ENCODE data around the gene XXYLT1. TPM values are rescaled to one million over a fixed set of nuclear protein-coding genes. Genes with fewer than 3 reads are reported as not detected.
"Not testable (repeated sequence)": the region's sequence is repeated elsewhere in the genome, so short reads cannot be mapped to it uniquely, and the experiment has no call there.

The XXYLT1 gene
- total RNA-seq, 2 experiments from 2014 or later = 3.1 to 3.7 TPM

GRCh38 chr3:195094191-195094921 lies 176.6 kb downstream of the XXYLT1 start:
- TF ChIP-seq, protein P1, sequence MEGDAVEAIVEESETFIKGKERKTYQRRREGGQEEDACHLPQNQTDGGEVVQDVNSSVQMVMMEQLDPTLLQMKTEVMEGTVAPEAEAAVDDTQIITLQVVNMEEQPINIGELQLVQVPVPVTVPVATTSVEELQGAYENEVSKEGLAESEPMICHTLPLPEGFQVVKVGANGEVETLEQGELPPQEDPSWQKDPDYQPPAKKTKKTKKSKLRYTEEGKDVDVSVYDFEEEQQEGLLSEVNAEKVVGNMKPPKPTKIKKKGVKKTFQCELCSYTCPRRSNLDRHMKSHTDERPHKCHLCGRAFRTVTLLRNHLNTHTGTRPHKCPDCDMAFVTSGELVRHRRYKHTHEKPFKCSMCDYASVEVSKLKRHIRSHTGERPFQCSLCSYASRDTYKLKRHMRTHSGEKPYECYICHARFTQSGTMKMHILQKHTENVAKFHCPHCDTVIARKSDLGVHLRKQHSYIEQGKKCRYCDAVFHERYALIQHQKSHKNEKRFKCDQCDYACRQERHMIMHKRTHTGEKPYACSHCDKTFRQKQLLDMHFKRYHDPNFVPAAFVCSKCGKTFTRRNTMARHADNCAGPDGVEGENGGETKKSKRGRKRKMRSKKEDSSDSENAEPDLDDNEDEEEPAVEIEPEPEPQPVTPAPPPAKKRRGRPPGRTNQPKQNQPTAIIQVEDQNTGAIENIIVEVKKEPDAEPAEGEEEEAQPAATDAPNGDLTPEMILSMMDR (IDR thresholded peaks at IDR 0.05) = no peak
- no peak overlapping the region for H3K4me3 ChIP-seq (ENCODE audit: low read length)
- DNase-seq = no peak
- no peaks in the 10 kb centered on the region for H3K4me1 ChIP-seq (ENCODE audit: insufficient read depth, low read length)
- H3K27me3 ChIP-seq (ENCODE audit: control insufficient read depth in 1 of 2, insufficient read depth in 2 of 2, low read length in 2 of 2) = no peaks in the 10 kb centered on the region
- H3K4me3 Mint-ChIP-seq = no peak overlapping the region
- intact Hi-C loops (cut with DNase I, micrococcal nuclease) = no loop called here
- H3K4me1 Mint-ChIP-seq (ENCODE audit: low read depth) = no peaks in the 10 kb centered on the region
- no peak for ATAC-seq (ENCODE audit: poor library complexity)
- H3K27me3 Mint-ChIP-seq = no peaks in the 10 kb centered on the region
- no peaks in the 10 kb centered on the region for H3K36me3 Mint-ChIP-seq (ENCODE audit: low read depth)
- H3K27ac Mint-ChIP-seq = no peak overlapping the region
- H3K9me3 Mint-ChIP-seq = no peaks in the 10 kb centered on the region
- H3K9me3 ChIP-seq (ENCODE audit: control insufficient read depth in 1 of 2, insufficient read depth in 1 of 2, low read length in 2 of 2) = peaks cover 0 to 12% of the 10 kb centered on the region in 2 experiments
- CTCF ChIA-PET = no interaction called here
- no peak overlapping the region for H3K27ac ChIP-seq (ENCODE audit: low read depth in 1 of 2, low read length in 2 of 2)
- POLR2A ChIA-PET = no interaction called here
- H3K36me3 ChIP-seq (ENCODE audit: insufficient read depth, low read length) = no peaks in the 10 kb centered on the region

DNA sequence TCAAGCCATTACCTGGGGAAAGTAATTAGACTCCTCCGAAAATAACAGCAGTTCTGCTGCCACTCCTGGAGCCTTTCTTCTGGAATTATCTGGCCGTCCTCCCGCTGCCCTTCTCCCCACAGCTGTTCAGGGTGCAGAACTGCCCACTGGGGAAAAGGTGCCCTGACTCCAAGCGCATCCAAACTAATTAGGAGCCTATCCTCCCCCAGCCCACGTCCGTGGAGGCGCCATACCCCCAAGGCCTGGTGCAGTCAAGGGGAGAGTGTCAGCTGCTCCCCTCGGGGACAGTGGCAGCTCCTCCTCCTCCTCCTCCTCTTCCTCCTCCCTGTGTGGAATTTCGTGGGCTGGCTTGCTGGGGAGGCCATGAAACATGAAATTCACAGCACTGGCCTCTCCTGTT lies 177.2 kb downstream of the XXYLT1 start:
- Histone ChIP-seq H3K27ac (ENCODE audit: low read depth in 1 of 2, low read length in 2 of 2) (no peak overlapping the region), H3K36me3 (ENCODE audit: insufficient read depth, low read length) (no peaks in the 10 kb centered on the region), H3K27me3 (ENCODE audit: control insufficient read depth in 1 of 2, insufficient read depth in 2 of 2, low read length in 2 of 2) (no peaks in the 10 kb centered on the region), H3K4me3 (ENCODE audit: low read length) (no peak overlapping the region), H3K9me3 (ENCODE audit: control insufficient read depth in 1 of 2, insufficient read depth in 1 of 2, low read length in 2 of 2) (peaks cover 0 to 12% of the 10 kb centered on the region in 2 experiments), H3K4me1 (ENCODE audit: insufficient read depth, low read length) (no peaks in the 10 kb centered on the region)
- intact Hi-C loops (cut with DNase I, micrococcal nuclease) = no loop called here
- no peaks in the 10 kb centered on the region for H3K9me3 Mint-ChIP-seq
- no peak overlapping the region for H3K4me3 Mint-ChIP-seq
- no peak for DNase-seq
- no peaks in the 10 kb centered on the region for H3K27me3 Mint-ChIP-seq
- H3K36me3 Mint-ChIP-seq (ENCODE audit: low read depth) = no peaks in the 10 kb centered on the region
- POLR2A ChIA-PET = no interaction called here
- TF ChIP-seq, protein P1 (IDR thresholded peaks at IDR 0.05) = no peak
- ATAC-seq (ENCODE audit: poor library complexity) = no peak
- H3K27ac Mint-ChIP-seq = no peak overlapping the region
- H3K4me1 Mint-ChIP-seq (ENCODE audit: low read depth) = no peaks in the 10 kb centered on the region
- CTCF ChIA-PET = no interaction called here

DNA sequence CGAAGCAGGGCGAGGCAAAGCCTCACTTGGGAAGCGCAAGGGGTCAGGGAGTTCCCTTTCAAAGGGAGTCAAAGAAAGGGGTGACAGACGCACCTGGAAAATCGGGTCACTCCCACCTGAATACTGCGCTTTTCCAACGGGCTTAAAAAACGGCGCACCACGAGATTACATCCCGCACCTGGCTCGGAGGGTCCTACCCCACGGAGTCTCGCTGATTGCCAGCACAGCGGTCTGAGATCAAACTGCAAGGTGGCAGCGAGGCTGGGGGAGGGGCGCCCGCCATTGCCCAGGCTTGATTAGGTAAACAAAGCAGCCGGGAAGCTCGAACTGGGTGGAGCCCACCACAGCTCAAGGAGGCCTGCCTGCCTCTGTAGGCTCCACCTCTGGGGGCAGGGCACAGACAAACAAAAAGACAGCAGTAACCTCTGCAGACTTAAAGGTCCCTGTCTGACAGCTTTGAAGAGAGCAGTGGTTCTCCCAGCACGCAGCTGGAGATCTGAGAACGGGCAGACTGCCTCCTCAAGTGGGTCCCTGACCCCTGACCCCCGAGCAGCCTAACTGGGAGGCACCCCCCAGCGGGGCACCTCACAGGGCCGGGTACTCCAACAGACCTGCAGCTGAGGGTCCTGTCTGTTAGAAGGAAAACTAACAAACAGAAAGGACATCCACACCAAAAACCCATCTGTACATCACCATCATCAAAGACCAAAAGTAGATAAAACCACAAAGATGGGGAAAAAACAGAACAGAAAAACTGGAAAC lies 182.9 kb downstream of the XXYLT1 start:
- CTCF ChIA-PET; H3K4me1 ChIP-seq (ENCODE audit: insufficient read depth, low read length); H3K27me3 ChIP-seq (ENCODE audit: control insufficient read depth in 1 of 2, insufficient read depth in 2 of 2, low read length in 2 of 2); H3K9me3 Mint-ChIP-seq; DNase-seq; H3K36me3 ChIP-seq (ENCODE audit: insufficient read depth, low read length); intact Hi-C loops (cut with DNase I, micrococcal nuclease); H3K4me3 ChIP-seq (ENCODE audit: low read length); POLR2A ChIA-PET; ATAC-seq (ENCODE audit: poor library complexity); H3K27me3 Mint-ChIP-seq; H3K36me3 Mint-ChIP-seq (ENCODE audit: low read depth); H3K27ac ChIP-seq (ENCODE audit: low read depth in 1 of 2, low read length in 2 of 2); H3K9me3 ChIP-seq (ENCODE audit: control insufficient read depth in 1 of 2, insufficient read depth in 1 of 2, low read length in 2 of 2): not testable (repeated sequence)
- peak overlapping the region; percentile 63 for H3K27ac Mint-ChIP-seq
- peaks cover 10% of the 10 kb centered on the region for H3K4me1 Mint-ChIP-seq (ENCODE audit: low read depth)
- H3K4me3 Mint-ChIP-seq = peak overlapping the region; percentile 73
